CD4-positive, alpha-beta memory T cell (primary cell): ENCODE data around the gene RGS10. TPM values are rescaled to one million over a fixed set of nuclear protein-coding genes. Genes with fewer than 3 reads are reported as not detected.

Experiments
- CTCF ChIA-PET: fragments of 350-600 bp; sonication (Branson Sonifier 250); formaldehyde crosslinking; loops from one replicate; lab custom pipeline; 2021; ENCODE audit warnings: inconsistent platforms; ENCODE audit not compliant: partially characterized antibody; lab: Charles Lee
- POLR2A ChIA-PET: fragments of 350-600 bp; sonication (Branson Sonifier 250); formaldehyde crosslinking; loops from one replicate; lab custom pipeline; 2021; ENCODE audit not compliant: partially characterized antibody; lab: Charles Lee
- DNase-seq, 5 donors: peaks; one replicate each; pipeline versions ENCODE4 v3.0.0 to v3.0.0-alpha.2; 2020 to 2022; ENCODE audit warnings: mixed read lengths in 1 of 5
- H3K27ac ChIP-seq: one replicate; pipeline ENCODE4 v1.7.0; 2013; ENCODE audit warnings: low read depth, low read length
- H3K27me3 ChIP-seq: 2 replicates; pipeline ENCODE4 v1.7.0; 2013; ENCODE audit warnings: mild to moderate bottlenecking, low read length, moderate library complexity; ENCODE audit not compliant: insufficient read depth
- H3K36me3 ChIP-seq: 2 replicates; pipeline ENCODE4 v1.7.0; 2013; ENCODE audit warnings: mild to moderate bottlenecking, low read length, moderate library complexity; ENCODE audit not compliant: insufficient read depth
- H3K4me1 ChIP-seq: 2 replicates; pipeline ENCODE4 v1.7.0; 2013; ENCODE audit warnings: mild to moderate bottlenecking, low read length, moderate library complexity; ENCODE audit not compliant: insufficient read depth
- H3K4me3 ChIP-seq, 2 donors: one replicate each; pipeline ENCODE4 v1.7.0; 2013; ENCODE audit warnings: low read length in 2 of 2, mild to moderate bottlenecking in 1 of 2
- H3K9me3 ChIP-seq, 2 donors: one replicate each; pipeline ENCODE4 v1.7.0; 2013; ENCODE audit warnings: low read length in 2 of 2, control low read depth in 1 of 2; ENCODE audit not compliant: control insufficient read depth in 1 of 2
- H3K27ac Mint-ChIP-seq, 7 donors: one replicate each; pipeline ENCODE4 v1.8.0; 2020 to 2021; ENCODE audit warnings: mixed read lengths in 7 of 7, mild to moderate bottlenecking in 6 of 7, inconsistent platforms in 3 of 7, moderate library complexity in 3 of 7
- H3K27me3 Mint-ChIP-seq, 2 donors: one replicate each; pipeline ENCODE4 v1.8.0; 2020 to 2021; ENCODE audit warnings: mixed read lengths in 2 of 2
- H3K36me3 Mint-ChIP-seq, 2 donors: one replicate each; pipeline ENCODE4 v1.8.0; 2020 to 2021; ENCODE audit warnings: mixed read lengths in 2 of 2, inconsistent platforms in 1 of 2, mild to moderate bottlenecking in 1 of 2
- H3K4me1 Mint-ChIP-seq, 4 donors: one replicate each; pipeline ENCODE4 v1.8.0; 2020 to 2021; ENCODE audit warnings: mixed read lengths in 4 of 4, mild to moderate bottlenecking in 1 of 4
- H3K4me3 Mint-ChIP-seq, 8 donors: one replicate each; pipeline ENCODE4 v1.8.0; 2020 to 2021; ENCODE audit warnings: mixed read lengths in 8 of 8, mild to moderate bottlenecking in 7 of 8, moderate library complexity in 6 of 8, inconsistent platforms in 3 of 8
- H3K9me3 Mint-ChIP-seq, 8 donors: one replicate each; pipeline ENCODE4 v1.8.0; 2020 to 2021; ENCODE audit warnings: mixed read lengths in 8 of 8, mild to moderate bottlenecking in 5 of 8, inconsistent platforms in 3 of 8, moderate library complexity in 1 of 8
- intact Hi-C: fragments of 100-400 bp; cut with micrococcal nuclease; formaldehyde crosslinking; loops from one replicate; pipeline ENCODE4 v1.15.1; 2023
- polyA plus RNA-seq, 2 donors: library from polyadenylated mRNA; unstranded; fragments of 300-500 nt; fragmentation: Illumina TruSeq; gene quantifications; one replicate each; pipeline ENCODE4 v1.2.3, GENCODE V29; 2021
- total RNA-seq, 2 experiments: library from RNA; stranded (reverse); gene quantifications; one replicate each; pipeline ENCODE4 v1.2.3, GENCODE V29; 2021

The RGS10 gene
- total and polyA plus RNA-seq, 4 experiments from 2014 or later = 115 to 187 (median 137) TPM

- H3K36me3 ChIP-seq = no peaks in the 10 kb centered on the region
- CTCF ChIA-PET = interaction anchor here (1.3 to 1.4 kb wide), 2 partner anchors 43 to 50 kb away, joined by 3 to 5 read pairs; no protein-coding TSS in a partner anchor
- no peaks in the 10 kb centered on the region for H3K9me3 ChIP-seq
- Mint-ChIP-seq H3K4me3 (no peak overlapping the region), H3K27ac (peak overlapping the region in 4 of 7 donors; percentile 70 to 95 (median 76)), H3K4me1 (peaks cover 34 to 71% (median 58%) of the 10 kb centered on the region in 4 donors), H3K27me3 (no peaks in the 10 kb centered on the region), H3K9me3 (peaks cover 0 to 3% (median 0%) of the 10 kb centered on the region in 8 donors), H3K36me3 (peaks cover 15 to 16% of the 10 kb centered on the region in 2 donors)
- POLR2A ChIA-PET = interaction anchor here (2.4 to 4.4 kb wide), 2 partner anchors 21 to 47 kb away, joined by 12 to 26 read pairs; partner anchors contain the start of gene RGS10
- DNase-seq = no peak
- no peak overlapping the region for H3K4me3 ChIP-seq
- peaks cover 58% of the 10 kb centered on the region for H3K4me1 ChIP-seq
- H3K27ac ChIP-seq = no peak overlapping the region
- no peaks in the 10 kb centered on the region for H3K27me3 ChIP-seq
- intact Hi-C loops = no loop called here
These were observed 47.0 kb downstream of the RGS10 start for GRCh38 chr10:119495545-119495944.

GRCh38 chr10:119495021-119495505 is 47.5 kb downstream of the RGS10 start:
- POLR2A ChIA-PET = interaction anchor here (2.4 to 4.4 kb wide), 2 partner anchors 22 to 48 kb away, joined by 12 to 26 read pairs; partner anchors contain the start of gene RGS10
- CTCF ChIA-PET = interaction anchor here (1.2 to 2.1 kb wide), 5 partner anchors 14 to 49 kb away, joined by 3 to 10 read pairs (median 4); partner anchors contain the start of gene RGS10
- peaks cover 0 to 3% (median 0%) of the 10 kb centered on the region in 8 donors for H3K9me3 Mint-ChIP-seq
- H3K4me1 Mint-ChIP-seq = peaks cover 31 to 70% (median 56%) of the 10 kb centered on the region in 4 donors
- peak overlapping the region in 1 of 8 donors; percentile 27 for H3K4me3 Mint-ChIP-seq
- no peak for DNase-seq
- Histone ChIP-seq H3K4me3 (no peak overlapping the region), H3K4me1 (peaks cover 57% of the 10 kb centered on the region), H3K9me3 (no peaks in the 10 kb centered on the region), H3K27ac (peak overlapping the region; percentile 18), H3K36me3 (no peaks in the 10 kb centered on the region), H3K27me3 (no peaks in the 10 kb centered on the region)
- intact Hi-C loops = no loop called here
- peak overlapping the region; percentile 68 to 95 (median 80) for H3K27ac Mint-ChIP-seq
- no peaks in the 10 kb centered on the region for H3K27me3 Mint-ChIP-seq
- H3K36me3 Mint-ChIP-seq = peaks cover 11 to 12% of the 10 kb centered on the region in 2 donors

GRCh38 chr10:119494236-119495020 is 48.1 kb downstream of the RGS10 start:
- Histone ChIP-seq H3K27ac (peak overlapping the region; percentile 18), H3K4me3 (no peak overlapping the region), H3K4me1 (peaks cover 57% of the 10 kb centered on the region), H3K27me3 (no peaks in the 10 kb centered on the region), H3K9me3 (no peaks in the 10 kb centered on the region), H3K36me3 (no peaks in the 10 kb centered on the region)
- peaks cover 0 to 3% (median 0%) of the 10 kb centered on the region in 8 donors for H3K9me3 Mint-ChIP-seq
- intact Hi-C loops = no loop called here
- peak overlapping the region in 5 of 8 donors; percentile 13 to 67 (median 27) for H3K4me3 Mint-ChIP-seq
- no peaks in the 10 kb centered on the region for H3K27me3 Mint-ChIP-seq
- H3K36me3 Mint-ChIP-seq = peaks cover 8% of the 10 kb centered on the region in 2 donors
- H3K27ac Mint-ChIP-seq = peak overlapping the region; percentile 68 to 93 (median 80)
- POLR2A ChIA-PET = interaction anchor here (0.6 to 4.4 kb wide), 7 partner anchors 8 to 103 kb away, joined by 3 to 26 read pairs (median 5); partner anchors contain the start of gene RGS10
- peaks cover 32 to 70% (median 56%) of the 10 kb centered on the region in 4 donors for H3K4me1 Mint-ChIP-seq
- CTCF ChIA-PET = interaction anchor here (0.8 to 2.1 kb wide), 8 partner anchors 11 to 50 kb away, joined by 3 to 10 read pairs (median 3); partner anchors contain the start of gene RGS10
- no peak for DNase-seq

GRCh38 chr10:119493155-119493554 is 49.4 kb downstream of the RGS10 start:
- H3K27ac ChIP-seq = no peak overlapping the region
- H3K4me3 ChIP-seq = no peak overlapping the region
- Mint-ChIP-seq H3K4me3 (peak overlapping the region in 4 of 8 donors; percentile 5 to 49 (median 35)), H3K27ac (peak overlapping the region; percentile 62 to 89 (median 69)), H3K36me3 (peaks cover 0 to 2% of the 10 kb centered on the region in 2 donors), H3K9me3 (peaks cover 0 to 3% (median 0%) of the 10 kb centered on the region in 8 donors), H3K27me3 (no peaks in the 10 kb centered on the region), H3K4me1 (peaks cover 29 to 66% (median 52%) of the 10 kb centered on the region in 4 donors)
- peaks cover 56% of the 10 kb centered on the region for H3K4me1 ChIP-seq
- DNase-seq = no peak
- intact Hi-C loops = no loop called here
- ChIA-PET CTCF (interaction anchor here (0.8 to 2.1 kb wide), 5 partner anchors 14 to 290 kb away, joined by 3 to 10 read pairs (median 3); partner anchors contain the start of gene RGS10), POLR2A (interaction anchor here (0.6 to 4.4 kb wide), 5 partner anchors 9 to 244 kb away, joined by 3 to 26 read pairs (median 11); partner anchors contain the start of gene RGS10)
- H3K27me3 ChIP-seq = no peaks in the 10 kb centered on the region
- no peaks in the 10 kb centered on the region for H3K9me3 ChIP-seq
- no peaks in the 10 kb centered on the region for H3K36me3 ChIP-seq

GRCh38 chr10:119491966-119492757 is 50.4 kb downstream of the RGS10 start:
- H3K27ac Mint-ChIP-seq = peak overlapping the region in 4 of 7 donors; percentile 15 to 65 (median 46)
- POLR2A ChIA-PET = interaction anchor here (2.7 to 4.4 kb wide), 3 partner anchors 10 to 51 kb away, joined by 11 to 26 read pairs (median 22); partner anchors contain the start of gene RGS10
- no peak for DNase-seq
- H3K36me3 Mint-ChIP-seq = peaks cover 0 to 2% of the 10 kb centered on the region in 2 donors
- H3K4me3 Mint-ChIP-seq = no peak overlapping the region
- H3K27me3 ChIP-seq = no peaks in the 10 kb centered on the region
- H3K9me3 ChIP-seq = no peaks in the 10 kb centered on the region
- CTCF ChIA-PET = interaction anchor here (1.3 to 6.0 kb wide), 2 partner anchors 51 to 289 kb away, joined by 3 to 50 read pairs; partner anchors contain the start of gene RGS10
- H3K4me1 ChIP-seq = peaks cover 56% of the 10 kb centered on the region
- no peak overlapping the region for H3K27ac ChIP-seq
- no peaks in the 10 kb centered on the region for H3K27me3 Mint-ChIP-seq
- peaks cover 29 to 66% (median 48%) of the 10 kb centered on the region in 4 donors for H3K4me1 Mint-ChIP-seq
- H3K9me3 Mint-ChIP-seq = peaks cover 0 to 3% (median 0%) of the 10 kb centered on the region in 8 donors
- intact Hi-C loops = no loop called here
- no peaks in the 10 kb centered on the region for H3K36me3 ChIP-seq
- no peak overlapping the region for H3K4me3 ChIP-seq

- POLR2A ChIA-PET = interaction anchor here (0.5 to 4.0 kb wide), 10 partner anchors 11 to 291 kb away, joined by 3 to 33 read pairs (median 8); partner anchors contain the start of genes GRK5 and RGS10
- intact Hi-C loops = loop anchor here (1.0 to 2.0 kb wide), 5 partner anchors 12 to 284 kb away; partner anchors contain the start of gene RGS10
- CTCF ChIA-PET = interaction anchor here (0.6 to 6.0 kb wide), 26 partner anchors 9 to 290 kb away, joined by 3 to 50 read pairs (median 4); partner anchors contain the start of genes GRK5 and RGS10
- H3K4me3 Mint-ChIP-seq = peak overlapping the region; percentile 18 to 92 (median 88)
- no peak for DNase-seq
- H3K36me3 Mint-ChIP-seq = peaks cover 0 to 2% of the 10 kb centered on the region in 2 donors
- Histone ChIP-seq H3K27me3 (no peaks in the 10 kb centered on the region), H3K4me1 (peaks cover 45% of the 10 kb centered on the region), H3K4me3 (peak overlapping the region in 1 of 2 donors; percentile 51), H3K27ac (peak overlapping the region; percentile 68), H3K9me3 (no peaks in the 10 kb centered on the region), H3K36me3 (no peaks in the 10 kb centered on the region)
- H3K4me1 Mint-ChIP-seq = peaks cover 25 to 50% (median 33%) of the 10 kb centered on the region in 4 donors
- no peaks in the 10 kb centered on the region for H3K27me3 Mint-ChIP-seq
- H3K27ac Mint-ChIP-seq = peak overlapping the region; percentile 82 to 97 (median 95)
- peaks cover 0 to 3% (median 0%) of the 10 kb centered on the region in 8 donors for H3K9me3 Mint-ChIP-seq
These were observed 52.6 kb downstream of the RGS10 start for GRCh38 chr10:119489991-119490326.
